ENCODE data around the gene SYK.

The SYK gene

DNA sequence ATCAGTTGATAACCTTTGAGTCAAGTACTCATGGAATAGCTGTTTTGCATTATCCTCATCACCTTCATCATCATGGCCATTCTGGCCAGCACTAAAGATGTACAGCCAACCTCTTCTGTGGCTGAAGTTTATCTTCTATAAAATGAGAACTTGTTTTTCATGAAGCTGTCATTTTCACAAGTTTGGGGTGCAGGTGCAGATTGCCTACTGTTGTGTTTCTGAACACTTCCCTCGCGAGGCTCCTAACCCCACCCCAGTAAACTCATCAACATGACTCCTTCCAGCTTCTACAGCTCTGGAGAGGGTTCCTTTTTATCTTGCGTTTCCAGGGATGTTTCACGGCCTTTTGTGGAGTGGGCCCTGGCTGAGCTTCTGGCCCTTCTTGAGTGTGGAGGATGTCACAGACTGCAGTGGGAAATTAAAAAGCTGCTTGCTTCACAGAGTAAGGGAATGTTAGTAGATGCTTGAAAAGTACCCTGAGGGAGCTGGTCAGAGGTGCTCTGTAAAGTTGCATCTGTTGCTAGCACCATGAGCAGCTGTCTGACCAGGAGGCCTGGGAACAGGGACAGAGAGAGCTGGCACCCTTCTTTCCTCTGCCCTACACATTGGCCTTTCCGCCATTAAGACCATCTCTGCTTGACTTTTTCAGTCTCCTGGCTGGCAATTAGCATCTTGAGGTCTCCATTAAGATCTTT, 24.9 kb downstream of the SYK start:
- no peak for DNase-seq

DNA sequence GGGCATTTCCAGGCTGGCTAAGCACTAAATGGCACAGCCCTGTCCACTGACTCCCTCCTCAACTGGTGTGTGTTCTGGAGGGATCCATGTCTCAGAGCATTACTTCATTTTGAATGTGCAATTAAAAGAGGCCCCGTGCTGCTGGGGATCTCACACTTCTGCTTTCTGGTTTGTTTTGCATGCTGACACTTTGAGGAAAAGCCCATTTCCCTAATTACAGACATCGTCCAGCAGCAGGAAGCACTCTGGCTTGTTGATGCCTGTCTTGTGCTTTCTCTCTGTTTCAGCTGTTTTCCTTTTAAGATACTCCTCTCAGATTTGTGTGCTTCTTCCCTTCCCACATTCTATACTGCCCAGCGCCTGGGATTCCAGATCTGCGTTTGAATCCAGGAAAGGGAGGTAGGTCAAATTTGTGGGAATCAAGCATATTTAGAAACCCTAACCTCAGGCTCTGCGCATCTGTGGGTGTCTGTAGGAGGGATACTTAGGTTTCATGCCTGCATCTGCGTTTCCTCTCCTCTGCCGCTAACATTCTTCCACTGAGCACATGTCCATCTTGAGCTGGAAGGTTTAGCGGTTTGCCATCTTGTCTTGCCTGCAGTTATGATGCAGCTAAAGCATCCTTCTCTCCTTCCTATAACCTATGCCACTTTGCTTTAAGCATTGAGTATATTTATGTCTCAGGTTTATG, 25.7 kb downstream of the SYK start:
- no peak for DNase-seq

DNA sequence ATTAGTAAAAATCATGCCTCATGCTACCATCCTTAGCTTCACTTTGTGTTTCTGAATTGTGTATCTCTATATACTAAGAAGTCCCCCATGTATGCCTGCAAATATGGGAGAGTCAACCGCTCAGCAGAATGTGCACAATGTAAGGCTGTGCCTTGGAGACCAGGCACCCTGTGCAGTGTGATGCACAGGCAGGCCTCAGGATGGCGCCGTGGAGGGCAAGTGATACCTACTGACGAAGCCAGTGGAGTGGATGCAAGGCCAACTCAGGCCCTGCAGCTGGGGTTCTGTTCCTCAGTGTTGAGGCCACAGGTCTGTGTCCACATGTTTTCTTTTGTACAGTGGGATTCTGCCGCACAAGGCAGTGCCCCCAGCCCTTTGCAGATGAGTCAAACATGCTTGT, 28.4 kb downstream of the SYK start:
- no peak for DNase-seq

DNA sequence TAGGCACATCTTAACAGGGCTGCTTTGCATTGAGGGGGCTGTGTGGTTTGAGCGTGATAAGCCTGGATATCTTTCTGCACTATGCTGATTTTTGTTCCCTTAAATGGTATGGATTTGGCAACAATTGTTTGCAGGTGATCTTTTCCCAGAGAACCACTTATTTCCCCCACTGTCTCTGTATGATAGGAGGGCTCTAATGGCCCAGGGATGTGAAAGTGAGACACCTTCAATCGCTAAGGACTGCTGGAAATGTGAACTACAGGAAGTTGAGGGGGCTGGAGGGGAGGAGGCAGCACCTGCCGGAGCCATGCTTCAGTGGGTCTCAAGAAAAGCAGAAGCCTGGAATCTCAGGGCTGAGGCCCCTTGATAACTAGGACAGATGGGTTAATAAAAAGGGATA, 29.4 kb downstream of the SYK start:
- DNase-seq = no peak

DNA sequence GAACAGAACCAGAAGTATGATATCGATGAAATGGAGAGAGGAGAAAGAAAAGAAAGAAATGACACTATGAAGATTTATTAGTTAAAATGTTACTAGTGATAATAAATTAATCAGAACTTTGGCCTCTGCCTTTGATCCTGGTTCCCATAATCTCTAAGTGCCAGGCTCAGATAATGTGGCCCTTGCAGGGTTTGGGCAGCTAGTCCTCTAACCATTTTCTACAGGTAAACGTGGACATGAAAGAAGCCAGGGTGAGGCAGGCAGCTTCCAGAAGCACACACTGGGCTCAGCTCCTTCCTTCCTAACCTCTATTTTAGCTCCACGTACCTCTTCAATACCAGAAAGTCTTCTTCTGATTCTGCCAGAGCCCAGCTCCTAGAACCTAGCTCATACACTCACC, 30.6 kb downstream of the SYK start:
- no peak for DNase-seq

DNA sequence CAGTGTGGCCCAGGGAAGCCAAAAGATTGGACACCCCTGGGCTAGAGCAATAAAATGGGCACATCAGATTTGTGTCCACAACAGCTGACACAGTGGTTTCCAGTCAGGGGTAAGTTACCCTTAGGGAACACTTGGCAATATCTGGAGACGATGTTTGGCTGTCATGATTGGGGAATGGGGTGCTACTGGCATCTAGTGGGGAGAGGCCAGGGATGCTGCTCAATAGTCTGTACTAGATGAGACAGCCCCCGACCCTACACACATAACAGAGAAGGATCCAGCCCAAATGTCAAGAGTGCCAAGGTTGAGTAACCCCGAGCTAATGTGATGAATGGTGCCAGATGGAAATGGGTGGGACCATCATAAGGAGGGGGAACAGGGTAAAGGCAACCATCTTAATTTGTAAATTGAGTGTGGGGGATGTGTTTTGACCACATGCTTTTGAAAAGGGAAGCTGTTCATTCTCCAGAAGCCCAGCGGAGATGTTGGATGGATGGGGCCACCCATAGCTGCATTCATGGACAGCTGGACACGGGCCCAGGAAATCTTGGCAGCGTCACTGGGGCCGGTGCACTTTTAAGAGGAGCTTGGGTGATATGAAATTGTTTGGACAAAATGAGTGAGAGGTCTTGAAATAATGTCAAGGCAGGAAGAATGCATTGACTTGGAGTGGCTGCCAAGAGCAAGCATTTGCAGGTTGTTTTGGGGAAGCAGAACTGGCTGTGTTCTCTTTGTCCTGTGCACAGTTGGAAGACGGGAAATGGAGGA, 33.4 kb downstream of the SYK start:
- DNase-seq = no peak

DNA sequence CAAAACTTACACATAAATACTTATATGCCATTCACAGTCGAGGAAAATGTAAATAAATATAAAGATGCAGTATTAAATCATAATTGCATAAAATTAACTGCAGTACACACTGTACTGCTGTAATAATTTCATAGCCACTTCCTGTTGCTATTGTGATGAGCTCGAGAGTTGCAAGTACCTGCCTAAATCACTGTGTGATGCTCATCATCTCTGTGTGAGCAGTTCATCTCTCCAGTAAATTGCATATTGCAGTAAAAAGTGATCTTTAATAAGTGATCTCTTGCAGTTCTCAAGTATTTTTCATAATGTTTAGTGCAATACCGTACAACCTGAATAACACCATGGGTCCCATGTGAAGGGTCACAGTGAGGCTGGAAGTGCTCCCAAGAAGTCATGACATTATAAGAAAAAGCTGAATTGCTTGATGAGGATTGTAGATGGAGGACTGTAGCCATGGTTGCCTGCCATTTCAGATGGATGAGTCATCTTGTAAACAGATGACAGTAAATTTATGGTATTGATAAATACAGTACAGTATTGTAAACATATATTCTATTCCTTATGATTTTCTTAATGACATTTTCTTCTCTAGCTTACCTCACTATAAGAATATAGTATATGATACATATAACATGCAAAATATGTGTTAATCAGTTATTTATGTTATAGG, 34.9 kb downstream of the SYK start:
- no peak for DNase-seq

DNA sequence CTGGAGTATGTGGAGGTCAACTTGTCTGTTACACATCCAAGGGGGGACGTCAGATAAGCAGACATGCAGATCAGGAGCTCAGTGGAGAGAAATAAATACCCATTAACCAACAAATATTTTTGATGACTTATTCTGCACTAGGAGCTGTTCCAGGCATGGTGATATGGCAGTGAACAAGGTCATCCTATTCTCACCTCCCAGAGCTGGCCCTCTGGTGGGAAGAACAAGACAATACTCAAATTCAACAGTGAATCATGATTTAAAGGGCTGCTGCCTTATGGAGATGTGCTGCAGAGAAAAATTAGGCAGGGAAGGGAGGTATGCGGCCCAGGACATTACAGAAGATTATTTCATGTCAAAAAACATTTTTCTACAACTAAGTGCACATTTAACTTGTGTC, 36.5 kb downstream of the SYK start:
- DNase-seq = no peak

DNA sequence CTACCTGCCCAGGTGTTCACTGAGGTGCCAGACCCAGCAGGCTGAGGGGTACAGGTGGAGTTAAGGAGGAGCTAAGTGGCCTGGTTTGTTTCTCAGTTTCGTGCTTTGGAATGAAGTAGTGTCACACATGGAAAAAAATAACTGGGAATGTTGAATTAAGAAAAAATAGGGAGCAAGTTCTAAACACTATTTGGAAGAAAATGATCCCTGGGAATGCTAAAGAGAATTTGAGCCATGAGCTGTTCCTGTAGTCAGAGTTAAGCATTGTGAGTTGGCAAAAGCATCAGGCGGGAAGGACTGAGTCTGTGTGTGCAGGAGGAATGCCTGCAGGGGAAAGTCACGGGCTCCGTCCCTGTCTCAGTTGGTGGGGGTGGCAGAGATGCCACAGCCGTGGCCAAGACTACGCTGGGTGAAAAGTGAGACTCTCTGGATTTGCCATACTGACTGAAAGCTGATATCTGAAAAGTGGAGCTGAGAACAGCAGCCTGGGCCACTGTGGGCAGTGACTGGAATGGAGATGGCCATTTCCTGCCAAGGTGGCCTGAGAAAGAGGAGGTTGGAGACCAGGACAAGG, 37.0 kb downstream of the SYK start:
- DNase-seq = no peak

DNA sequence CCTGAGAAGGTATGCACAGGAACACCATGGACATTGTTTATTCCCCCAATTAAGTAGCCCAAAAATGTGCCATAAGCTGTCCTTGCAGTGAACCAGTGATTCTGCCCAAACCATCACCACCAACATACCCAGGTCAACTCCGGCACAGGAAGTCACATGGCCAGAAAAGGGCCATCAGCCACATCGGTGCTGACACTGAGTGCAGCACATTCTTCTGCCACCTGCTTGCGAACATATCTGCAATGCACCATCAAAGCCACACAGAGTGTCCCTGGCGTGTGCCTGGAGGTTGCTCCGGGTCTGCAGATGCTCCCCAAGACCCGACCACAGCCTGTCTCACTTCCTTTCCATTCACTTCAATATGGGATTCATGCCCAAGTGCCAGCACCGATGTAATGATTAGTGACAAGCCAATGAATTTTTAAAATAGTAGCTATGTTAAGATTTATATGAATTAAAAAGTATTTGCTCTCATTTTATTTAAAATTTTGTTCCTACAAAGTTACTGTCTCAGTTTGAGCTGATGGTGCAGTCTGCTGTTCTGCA, 37.6 kb downstream of the SYK start:
- no peak for DNase-seq

DNA sequence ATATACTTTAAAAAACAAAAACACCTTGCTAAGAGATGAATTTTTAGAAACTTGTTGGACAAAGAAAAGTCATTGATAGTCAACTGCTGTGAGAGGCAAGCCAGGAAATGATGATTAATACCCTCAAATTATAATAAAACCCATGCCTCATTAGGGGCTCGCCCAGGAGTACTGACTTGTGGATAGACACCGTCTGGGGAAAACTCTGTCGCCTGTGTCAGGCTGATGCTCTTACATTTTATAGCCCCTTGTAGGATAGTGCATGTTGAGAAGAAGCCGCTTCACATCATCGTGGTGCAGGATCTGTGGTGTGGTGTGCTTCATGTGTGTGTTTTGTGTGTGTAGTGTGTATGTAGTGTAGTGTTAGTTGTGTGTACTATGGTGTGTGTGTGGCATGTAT, 39.1 kb downstream of the SYK start:
- DNase-seq = no peak

DNA sequence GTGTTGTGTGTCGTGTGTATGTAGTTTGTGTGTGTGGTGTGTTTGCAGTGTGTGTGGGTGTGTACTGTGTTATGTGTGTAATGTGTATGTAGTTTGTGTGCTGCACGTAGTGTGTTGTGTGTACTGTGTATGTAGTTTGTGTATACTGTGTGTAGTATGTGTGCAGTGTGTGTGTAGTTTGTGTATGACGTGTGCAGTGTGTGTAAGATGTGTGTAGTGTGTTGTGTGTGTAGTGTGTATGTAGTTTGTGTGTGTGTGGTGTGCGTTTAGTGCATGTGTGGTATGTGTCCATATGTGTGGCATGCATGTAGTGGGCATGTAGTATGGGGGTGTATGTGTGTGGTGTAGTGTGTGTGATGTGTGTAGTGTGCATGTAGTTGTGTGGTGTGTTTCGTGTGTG, 39.6 kb downstream of the SYK start:
- DNase-seq = no peak

DNA sequence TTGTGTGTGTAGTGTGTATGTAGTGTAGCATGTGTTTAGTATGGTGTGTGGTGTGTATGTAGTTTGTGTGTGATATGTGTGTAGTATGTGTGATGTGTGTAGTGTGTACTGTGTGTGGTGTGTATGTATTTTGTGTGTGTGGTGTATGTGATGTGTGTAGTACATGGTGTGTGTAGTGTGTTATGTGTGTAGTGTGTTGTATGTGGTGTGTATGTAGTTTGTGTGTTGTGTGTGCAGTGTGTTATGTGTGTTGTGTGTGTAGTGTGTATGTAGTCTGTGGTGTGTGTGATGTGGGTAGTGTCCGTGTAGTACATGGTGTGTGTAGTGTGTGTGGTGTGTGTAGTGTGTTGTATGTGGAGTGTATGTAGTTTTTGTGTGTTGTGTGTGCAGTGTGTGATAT, 40.0 kb downstream of the SYK start:
- DNase-seq = no peak

DNA sequence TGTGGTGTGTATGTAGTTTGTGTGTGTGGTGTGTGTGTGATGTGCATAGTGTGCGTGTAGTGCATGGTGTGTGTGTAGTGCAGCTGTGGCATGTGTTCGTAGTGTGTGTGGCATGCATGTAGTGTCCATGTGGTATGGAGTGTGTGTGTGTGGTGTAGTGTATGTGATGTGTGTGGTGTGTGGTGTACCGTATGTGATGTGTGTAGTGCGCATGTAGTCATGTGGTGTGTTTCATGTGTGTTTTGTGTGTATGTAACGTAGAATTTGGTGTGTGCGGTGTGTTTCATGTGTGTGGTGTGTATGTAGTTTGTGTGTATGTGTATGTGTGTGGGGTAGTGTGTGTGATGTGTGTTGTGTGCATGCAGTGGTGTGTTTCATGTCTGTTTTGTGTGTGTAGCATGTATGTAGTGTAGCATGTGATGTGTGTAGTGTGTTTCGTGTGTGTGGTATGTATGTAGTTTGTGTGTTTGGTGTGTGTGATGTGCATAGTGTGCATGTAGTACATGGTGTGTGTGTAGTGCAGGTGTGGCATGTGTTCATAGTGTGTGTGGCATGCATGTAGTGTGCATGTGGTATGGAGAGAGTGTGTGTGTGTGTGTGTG, 40.7 kb downstream of the SYK start:
- DNase-seq = no peak

DNA sequence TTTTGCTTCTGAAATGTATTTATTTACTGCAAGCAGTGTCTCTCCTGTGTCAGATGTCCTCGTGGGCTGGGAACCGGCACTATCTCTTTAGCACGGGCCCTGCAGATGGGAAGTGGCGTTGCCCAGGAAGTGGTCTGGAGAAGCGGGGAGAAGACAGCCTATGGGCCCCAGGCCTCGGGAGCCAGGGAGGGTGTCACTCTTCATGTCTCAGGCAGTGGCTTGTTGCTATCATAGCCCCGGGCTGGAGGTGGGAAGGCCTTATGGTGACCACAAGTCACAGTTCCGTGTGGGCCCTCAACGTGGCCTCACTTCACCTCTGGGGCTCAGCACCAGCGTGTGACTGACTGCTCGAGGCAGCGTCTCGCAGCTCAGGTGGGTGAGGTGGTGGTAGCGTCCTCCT, 41.4 kb downstream of the SYK start:
- DNase-seq = no peak

DNA sequence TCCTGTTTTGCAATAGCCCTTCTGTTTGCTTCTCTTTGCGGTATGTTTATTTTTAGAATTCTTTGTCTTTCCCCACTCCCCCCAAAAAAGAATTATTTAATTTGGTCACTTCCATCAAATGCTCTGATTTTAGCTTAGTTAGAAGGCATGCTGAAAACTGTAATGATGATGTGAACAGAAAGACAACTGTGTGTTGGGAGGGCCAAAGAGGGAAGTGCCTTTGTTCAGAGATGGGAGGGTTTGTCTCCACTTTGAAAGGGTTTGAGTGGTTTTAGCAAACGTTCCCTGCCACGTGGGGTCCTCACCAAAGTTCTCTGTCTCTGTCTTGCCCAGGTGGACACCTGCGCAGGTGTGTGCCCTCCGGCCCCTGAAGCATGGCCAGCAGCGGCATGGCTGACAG, 41.9 kb downstream of the SYK start:
- DNase-seq = no peak

DNA sequence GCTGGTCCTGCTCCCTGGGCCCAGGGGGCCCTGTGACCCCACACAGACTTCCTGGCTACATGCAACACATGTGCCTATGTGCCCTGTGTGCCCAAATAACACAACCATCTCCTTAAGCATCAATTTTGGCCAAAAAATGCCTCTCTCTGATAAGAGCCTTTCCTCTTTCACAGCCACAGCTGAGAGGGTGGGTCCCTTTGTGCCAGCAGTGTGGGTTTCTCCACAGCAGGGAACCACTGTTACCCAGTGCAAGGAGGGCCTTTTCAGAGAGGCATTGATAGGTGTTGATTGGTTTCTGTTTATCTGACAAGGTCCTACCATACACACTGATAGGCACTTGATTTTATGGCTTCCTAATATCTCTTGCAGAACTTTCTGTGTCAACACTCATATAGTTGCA, 42.7 kb downstream of the SYK start:
- no peak for DNase-seq

DNA sequence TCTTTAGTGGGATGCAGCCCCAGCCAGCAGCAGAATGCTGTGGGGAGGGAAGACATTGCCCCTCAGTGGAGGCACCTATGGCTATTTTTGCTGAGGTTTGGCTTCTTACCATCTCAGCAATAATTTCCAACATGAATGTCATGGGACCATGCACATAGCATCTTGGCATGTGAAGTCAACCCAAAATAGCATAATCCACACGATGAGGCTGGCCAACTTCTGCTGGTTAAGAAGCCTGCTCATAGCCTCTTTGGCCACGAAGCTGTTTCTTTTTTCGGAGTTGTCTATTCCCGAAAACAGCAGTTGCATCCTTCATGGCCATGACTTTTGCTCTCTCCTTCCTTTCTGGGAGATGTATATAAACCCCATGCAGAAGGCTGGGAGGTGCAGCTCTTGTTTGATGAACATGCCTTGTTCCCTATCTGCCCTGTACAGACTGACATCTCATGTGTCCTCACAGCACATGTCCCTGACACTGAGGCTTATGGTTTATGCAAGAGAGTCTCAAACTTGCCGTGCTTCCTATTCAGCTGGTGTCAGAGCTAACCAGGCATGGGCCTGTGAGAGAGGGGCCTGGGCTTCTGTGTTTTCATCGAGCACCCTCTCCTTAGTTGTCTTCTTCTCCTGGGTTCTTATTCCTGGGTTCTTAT, 45.3 kb downstream of the SYK start:
- DNase-seq = no peak

DNA sequence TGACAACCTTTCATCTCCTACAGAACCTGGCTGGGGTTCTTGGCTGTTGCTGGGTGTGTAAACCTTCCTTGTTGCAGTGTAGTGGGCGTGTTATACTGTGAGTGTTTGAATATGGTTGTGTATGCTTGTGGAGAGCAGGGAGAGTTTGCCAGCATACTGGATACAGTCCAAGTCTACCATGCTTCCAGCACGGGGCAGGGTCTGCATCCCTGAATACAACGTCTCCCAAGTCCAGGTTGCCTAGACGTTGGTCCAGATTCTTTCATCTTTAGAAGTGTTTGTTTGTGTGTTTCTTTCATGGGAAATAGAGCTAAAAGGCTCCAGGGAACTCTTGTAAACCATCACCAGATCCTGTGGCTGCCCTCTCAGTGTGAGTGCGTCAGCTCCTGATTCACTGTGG, 46.4 kb downstream of the SYK start:
- DNase-seq = no peak

DNA sequence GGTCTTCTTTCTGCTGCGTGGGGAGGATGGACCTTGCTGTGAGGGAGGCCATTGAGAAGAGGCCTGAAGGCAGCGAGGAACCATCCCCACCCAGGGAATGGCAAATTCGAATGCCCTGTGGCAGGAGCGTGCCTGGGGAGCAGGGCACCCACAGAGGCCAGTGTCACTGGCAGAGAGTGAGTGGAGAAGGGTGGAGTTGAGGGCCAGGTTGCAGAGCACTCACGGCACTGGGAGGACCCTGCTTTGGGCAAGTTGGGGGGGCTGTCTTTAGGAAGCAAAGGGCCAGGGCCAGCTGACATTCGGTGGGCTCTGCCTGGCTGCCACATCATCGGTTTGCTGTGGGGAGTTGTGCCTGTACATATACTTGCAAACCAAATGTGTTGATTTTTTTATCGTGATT, 47.2 kb downstream of the SYK start:
- DNase-seq = no peak

DNA sequence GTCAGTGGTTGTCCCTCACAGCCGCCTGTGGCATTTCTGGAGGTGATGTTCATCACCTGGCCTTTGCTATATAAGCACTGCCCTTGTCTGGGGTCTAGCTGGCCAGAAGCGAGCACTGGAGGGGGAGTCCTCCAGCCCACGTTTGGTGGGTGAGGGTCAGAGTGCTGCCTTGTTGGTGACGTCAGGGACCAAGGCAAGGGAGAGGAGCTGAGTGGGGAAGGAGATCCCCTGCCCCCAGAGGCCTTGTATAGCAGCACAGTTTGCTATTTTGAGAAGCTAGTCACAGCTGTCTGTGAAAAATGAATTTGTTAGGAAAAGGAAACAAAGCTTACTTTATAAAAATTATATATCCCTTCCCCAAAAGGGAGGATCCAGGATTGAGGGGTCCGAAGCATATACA, 49.8 kb downstream of the SYK start:
- DNase-seq = no peak

DNA sequence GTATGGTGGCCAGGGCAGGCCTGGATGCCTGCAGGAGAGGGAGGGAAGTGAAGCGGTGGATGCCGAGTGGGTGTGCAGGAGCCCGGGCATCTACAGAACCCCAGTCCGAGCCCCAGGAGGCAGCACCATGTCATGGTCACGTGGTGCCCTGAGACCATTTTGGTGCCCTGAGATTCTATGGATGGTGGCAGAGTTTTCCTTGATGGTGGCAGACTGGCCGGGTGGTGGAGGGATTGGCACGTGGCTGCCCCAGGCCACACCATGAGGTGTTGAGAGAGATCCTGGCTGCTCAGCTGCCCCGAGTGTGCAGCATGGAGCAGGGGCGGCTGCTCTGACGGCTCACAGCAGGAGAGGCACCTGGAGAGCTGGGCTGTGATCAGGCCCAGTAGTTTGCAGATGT, 52.3 kb downstream of the SYK start:
- no peak for DNase-seq

All from kidney glomerular epithelial cell (primary cell).